Fibroblast of pulmonary artery (primary cell): ENCODE measurements around the gene AGAP1.

ENCODE experiments used
- DNase-seq: peaks from one replicate; pipeline ENCODE4 v3.0.0-alpha.2; 2010; ENCODE audit warnings: low read depth
- H3K4me3 ChIP-seq: replicated peaks from 2 replicates; pipeline ENCODE4 v1.5.1; 2011; ENCODE audit warnings: low read depth, mild to moderate bottlenecking, control low read depth, low read length, moderate library complexity
- TF ChIP-seq, protein P1 (sequence below): IDR thresholded peaks from 2 replicates; pipeline ENCODE4 v1.5.1; 2011; ENCODE audit warnings: mild to moderate bottlenecking, control low read depth, low read length, inconsistent platforms; ENCODE audit errors: missing control alignments

AGAP1 gene

GRCh38 chr2:236170590-236171165 is 676.8 kb downstream of the AGAP1 start:
- no peak for DNase-seq
- TF ChIP-seq, protein P1, sequence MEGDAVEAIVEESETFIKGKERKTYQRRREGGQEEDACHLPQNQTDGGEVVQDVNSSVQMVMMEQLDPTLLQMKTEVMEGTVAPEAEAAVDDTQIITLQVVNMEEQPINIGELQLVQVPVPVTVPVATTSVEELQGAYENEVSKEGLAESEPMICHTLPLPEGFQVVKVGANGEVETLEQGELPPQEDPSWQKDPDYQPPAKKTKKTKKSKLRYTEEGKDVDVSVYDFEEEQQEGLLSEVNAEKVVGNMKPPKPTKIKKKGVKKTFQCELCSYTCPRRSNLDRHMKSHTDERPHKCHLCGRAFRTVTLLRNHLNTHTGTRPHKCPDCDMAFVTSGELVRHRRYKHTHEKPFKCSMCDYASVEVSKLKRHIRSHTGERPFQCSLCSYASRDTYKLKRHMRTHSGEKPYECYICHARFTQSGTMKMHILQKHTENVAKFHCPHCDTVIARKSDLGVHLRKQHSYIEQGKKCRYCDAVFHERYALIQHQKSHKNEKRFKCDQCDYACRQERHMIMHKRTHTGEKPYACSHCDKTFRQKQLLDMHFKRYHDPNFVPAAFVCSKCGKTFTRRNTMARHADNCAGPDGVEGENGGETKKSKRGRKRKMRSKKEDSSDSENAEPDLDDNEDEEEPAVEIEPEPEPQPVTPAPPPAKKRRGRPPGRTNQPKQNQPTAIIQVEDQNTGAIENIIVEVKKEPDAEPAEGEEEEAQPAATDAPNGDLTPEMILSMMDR: no peak
- no peak overlapping the region for H3K4me3 ChIP-seq

- TF ChIP-seq, protein P1: no peak
- no peak for DNase-seq
- no peak overlapping the region for H3K4me3 ChIP-seq
Measured at GRCh38 chr2:236171181-236171679, 677.4 kb downstream of the AGAP1 start.

- no peak for DNase-seq
- TF ChIP-seq, protein P1: no peak
- no peak overlapping the region for H3K4me3 ChIP-seq
Measured at GRCh38 chr2:236171680-236172254, 677.9 kb downstream of the AGAP1 start.

GRCh38 chr2:236172255-236173035 is 678.6 kb downstream of the AGAP1 start:
- TF ChIP-seq, protein P1: no peak

GRCh38 chr2:236173036-236173728 is 679.3 kb downstream of the AGAP1 start:
- TF ChIP-seq, protein P1: no peak
- DNase-seq: no peak

More at GRCh38 chr2:236172255-236173035, 678.6 kb downstream of the AGAP1 start:
- no peak for DNase-seq
- no peak overlapping the region for H3K4me3 ChIP-seq

DNA sequence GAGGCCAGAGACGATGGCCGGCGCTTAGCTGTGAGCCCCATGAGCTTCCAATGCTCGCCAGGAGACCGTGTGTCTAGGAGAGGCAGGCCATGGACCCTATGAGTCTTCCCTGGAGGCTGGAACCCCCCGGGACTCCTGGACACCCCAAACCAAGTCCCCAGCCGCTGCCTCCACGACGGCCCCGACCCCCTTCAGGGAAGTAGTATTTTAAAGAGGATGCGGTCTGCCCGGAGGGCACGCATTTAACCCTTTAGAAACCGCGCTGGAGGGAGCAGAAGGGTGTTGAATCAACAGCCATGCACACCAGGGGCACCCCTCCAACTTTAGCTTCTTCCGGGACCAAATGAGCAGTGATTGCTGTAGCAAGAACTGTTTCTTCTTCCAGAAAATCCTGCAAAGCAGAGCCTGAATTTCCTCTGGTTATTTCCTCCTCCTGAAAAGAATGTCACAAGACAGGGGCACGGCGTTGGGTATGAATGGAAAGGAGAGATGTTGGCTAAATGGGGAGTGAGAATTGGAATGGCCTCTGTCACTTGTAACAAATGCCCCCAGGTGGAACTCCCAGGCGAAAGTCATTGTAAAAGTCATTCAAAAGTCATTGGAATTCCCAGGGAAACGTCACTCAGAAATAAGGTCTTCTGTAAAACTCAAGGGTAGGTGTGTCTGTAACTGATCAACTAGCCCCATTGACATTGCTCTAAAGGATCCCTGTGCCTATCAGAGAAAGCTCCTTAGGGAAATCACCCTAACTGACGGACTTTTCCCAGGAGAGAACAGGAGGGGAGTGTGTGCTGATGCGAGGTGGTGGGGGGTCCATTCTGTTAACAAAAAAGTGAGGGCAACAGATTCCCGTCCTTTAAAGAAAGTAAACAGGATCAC is 680.1 kb downstream of the AGAP1 start:
- no peak overlapping the region for H3K4me3 ChIP-seq
- TF ChIP-seq, protein P1: no peak

More at GRCh38 chr2:236173036-236173728, 679.3 kb downstream of the AGAP1 start:
- H3K4me3 ChIP-seq: no peak overlapping the region

More for the DNA sequence above, 680.1 kb downstream of the AGAP1 start:
- no peak for DNase-seq
